ENCODE measurements around the gene AKT3. TPM values are rescaled to one million over a fixed set of nuclear protein-coding genes. Genes with fewer than 3 reads are reported as not detected.

Gene AKT3
- total and polyA plus RNA-seq, 2 of the 8 experiments (the other 6 are each of a cell fraction or from before 2014, with no cell fraction given): 6.0 to 36.4 TPM

- H3K79me2 ChIP-seq (ENCODE audit: control insufficient read depth in 1 of 2, insufficient read depth in 2 of 2, low read length in 2 of 2): peaks cover 0 to 8% of the 10 kb centered on the region in 2 experiments; a peak in 2 of 4 replicates
- H4K8ac ChIP-seq (ENCODE audit: extremely low read depth, insufficient read depth, low read length): no peak overlapping the region
- H3K79me1 ChIP-seq (ENCODE audit: low read depth, low read length): no peaks in the 10 kb centered on the region
- no peak overlapping the region for H2BK15ac ChIP-seq (ENCODE audit: low read length)
- no peak overlapping the region for H2BK20ac ChIP-seq (ENCODE audit: low read length)
- H3K4me1 ChIP-seq (replicated peaks in 1 of 4; ENCODE audit: control insufficient read depth in 3 of 4, insufficient read depth in 4 of 4, low read length in 3 of 4): no peaks in the 10 kb centered on the region
- H3K23ac ChIP-seq (ENCODE audit: insufficient read length): no peak overlapping the region
- H3K14ac ChIP-seq (ENCODE audit: insufficient read length): no peak overlapping the region
- ChIA-PET POLR2A (ENCODE audit: partially characterized antibody) (no interaction called here), CTCF (ENCODE audit: partially characterized antibody) (interaction anchor here (0.6 to 1.0 kb wide), 2 partner anchors 457 to 494 kb away, joined by 3 read pairs; no protein-coding TSS in a partner anchor)
- H2AK5ac ChIP-seq (ENCODE audit: low read depth, low read length): no peak overlapping the region
- H3K4me2 ChIP-seq (ENCODE audit: insufficient read depth in 1 of 2, low read depth in 2 of 2, low read length in 2 of 2): no peak overlapping the region
- no peaks in the 10 kb centered on the region for H4K20me1 ChIP-seq (replicated peaks in 1 of 2; ENCODE audit: control insufficient read depth in 1 of 2, insufficient read depth in 2 of 2, low read length in 2 of 2)
- no peak overlapping the region for H4K5ac ChIP-seq (ENCODE audit: insufficient read length, low read depth, low read length)
- 100% methylated on average over 1 of the region's 1 CpG; no CpG with 5 or more reads in 1 of the 2 experiments for WGBS, 2 experiments (ENCODE audit: extremely low coverage in 1 of 2, insufficient coverage in 1 of 2, insufficient read length in 1 of 2, insufficient replicate concordance in 2 of 2, low coverage in 1 of 2, low lambda C conversion rate in 2 of 2, missing lambda C conversion rate in 1 of 2)
- no peaks in the 10 kb centered on the region for H3K27me3 ChIP-seq (replicated peaks in 1 of 4; ENCODE audit: control insufficient read depth in 3 of 4, extremely low read depth in 1 of 4, insufficient read depth in 3 of 4, low read length in 3 of 4)
- FAIRE-seq (no peak), DNase-seq (ENCODE audit: low read depth in 1 of 2, low spot score in 2 of 2) (no peak)
- no peak overlapping the region for H3K18ac ChIP-seq (ENCODE audit: extremely low read depth, low read length)
- no peak overlapping the region for H2BK120ac ChIP-seq (replicated peaks; ENCODE audit: low read depth, low read length)
- H3K4me3 ChIP-seq (ENCODE audit: extremely low read depth in 1 of 4, insufficient read depth in 2 of 4, low read depth in 3 of 4, low read length in 4 of 4): no peak overlapping the region
- no peak overlapping the region for H2AFZ ChIP-seq (ENCODE audit: low read length)
- H3K4ac ChIP-seq (replicated peaks; ENCODE audit: insufficient read length, low read depth, low read length): no peak overlapping the region
- no peak overlapping the region for H3K27ac ChIP-seq (ENCODE audit: low read depth, low read length)
- H3K9ac ChIP-seq (replicated peaks in 1 of 4; ENCODE audit: extremely low read depth in 1 of 4, low read depth in 3 of 4, low read length in 3 of 4): no peak overlapping the region
- peaks cover 0 to 3% (median 1%) of the 10 kb centered on the region in 4 experiments; a peak in 4 of 8 replicates for H3K36me3 ChIP-seq (ENCODE audit: control insufficient read depth in 2 of 4, insufficient read depth in 4 of 4, low read length in 3 of 4)
- H2BK5ac ChIP-seq (ENCODE audit: low read depth, low read length): no peak overlapping the region
- no peak overlapping the region for H2BK12ac ChIP-seq (ENCODE audit: low read depth, low read length)
- no peak overlapping the region for H3K56ac ChIP-seq (replicated peaks; ENCODE audit: insufficient read length, low read depth, low read length)
- no peaks in the 10 kb centered on the region for H3K23me2 ChIP-seq (ENCODE audit: low read depth, low read length)
- no peak overlapping the region for H4K91ac ChIP-seq (replicated peaks; ENCODE audit: insufficient read length, low read length)
- H3K9me3 ChIP-seq (ENCODE audit: insufficient read depth in 2 of 2, low read depth in 1 of 2, low read length in 1 of 2): peaks cover 0 to 3% of the 10 kb centered on the region in 2 experiments; a peak in 2 of 4 replicates
- TF ChIP-seq SUZ12 (IDR thresholded peaks at IDR 0.05; ENCODE audit: low read length): no peak
- no peak for TF ChIP-seq RFX5 (IDR thresholded peaks at IDR 0.05; ENCODE audit: borderline replicate concordance, low read depth, low read length)
- no peak for TF ChIP-seq CBX8 (IDR thresholded peaks at IDR 0.05; ENCODE audit: borderline replicate concordance, low read depth, low read length)
- TF ChIP-seq CTCF (IDR thresholded peaks at IDR 0.05; ENCODE audit: control extremely low read depth in 1 of 3, insufficient read depth in 1 of 3, low read depth in 1 of 3, low read length in 3 of 3): no peak
- no peak for TF ChIP-seq BACH1 (IDR thresholded peaks at IDR 0.05; ENCODE audit: low read length)
- TF ChIP-seq MAFK (IDR thresholded peaks at IDR 0.05; ENCODE audit: low read depth, low read length): no peak
These were observed 12.0 kb downstream of the AKT3 start for GRCh38 chr1:243837907-243838535.

All from H1 (cell line).